Activated T-cell treated with anti-CD3 and anti-CD28 coated beads, Interleukin-2, amount 50 U/mL, for 72 hours (primary cell): ENCODE measurements around the gene AVP. TPM values are rescaled to one million over a fixed set of nuclear protein-coding genes. Genes with fewer than 3 reads are reported as not detected.
"Not testable (repeated sequence)": the region's sequence is repeated elsewhere in the genome, so short reads cannot be mapped to it uniquely, and the experiment has no call there.

Experiments used
- ATAC-seq, 2 donors: fragments of 150-1000 bp; cut with Tn5 transposase; replicated peaks in 1 of 2; 2 replicates each; pipeline ENCODE4 v1.10.0; 2021; ENCODE audit warnings: moderate library complexity in 2 of 2, mild to moderate bottlenecking in 1 of 2
- DNase-seq, 2 donors: peaks; one replicate each; pipeline ENCODE4 v3.0.0; 2021 to 2022; ENCODE audit warnings: mixed read lengths in 1 of 2
- H3K27ac Mint-ChIP-seq: one replicate; pipeline ENCODE4 v1.8.0; 2022; ENCODE audit warnings: mild to moderate bottlenecking, moderate library complexity, mixed read lengths
- H3K27me3 Mint-ChIP-seq: one replicate; pipeline ENCODE4 v1.8.0; 2022; ENCODE audit warnings: low read depth, mixed read lengths
- H3K36me3 Mint-ChIP-seq, 2 donors: one replicate each; pipeline ENCODE4 v1.8.0; 2022; ENCODE audit warnings: mixed read lengths in 2 of 2, mild to moderate bottlenecking in 1 of 2; ENCODE audit not compliant: insufficient read depth in 2 of 2
- H3K4me1 Mint-ChIP-seq: one replicate; pipeline ENCODE4 v1.8.0; 2022; ENCODE audit warnings: low read depth, mixed read lengths
- H3K4me3 Mint-ChIP-seq, 2 donors: one replicate each; pipeline ENCODE4 v1.8.0; 2022; ENCODE audit warnings: mild to moderate bottlenecking in 2 of 2, mixed read lengths in 2 of 2, moderate library complexity in 2 of 2
- H3K9me3 Mint-ChIP-seq, 2 donors: one replicate each; pipeline ENCODE4 v1.8.0; 2022; ENCODE audit warnings: mixed read lengths in 2 of 2
- total RNA-seq, 2 donors: library from RNA; stranded (reverse); gene quantifications; one replicate each; pipeline ENCODE4 v1.2.3, GENCODE V29; 2022

AVP gene
- total RNA-seq, 2 donors from 2014 or later: not detected

DNA sequence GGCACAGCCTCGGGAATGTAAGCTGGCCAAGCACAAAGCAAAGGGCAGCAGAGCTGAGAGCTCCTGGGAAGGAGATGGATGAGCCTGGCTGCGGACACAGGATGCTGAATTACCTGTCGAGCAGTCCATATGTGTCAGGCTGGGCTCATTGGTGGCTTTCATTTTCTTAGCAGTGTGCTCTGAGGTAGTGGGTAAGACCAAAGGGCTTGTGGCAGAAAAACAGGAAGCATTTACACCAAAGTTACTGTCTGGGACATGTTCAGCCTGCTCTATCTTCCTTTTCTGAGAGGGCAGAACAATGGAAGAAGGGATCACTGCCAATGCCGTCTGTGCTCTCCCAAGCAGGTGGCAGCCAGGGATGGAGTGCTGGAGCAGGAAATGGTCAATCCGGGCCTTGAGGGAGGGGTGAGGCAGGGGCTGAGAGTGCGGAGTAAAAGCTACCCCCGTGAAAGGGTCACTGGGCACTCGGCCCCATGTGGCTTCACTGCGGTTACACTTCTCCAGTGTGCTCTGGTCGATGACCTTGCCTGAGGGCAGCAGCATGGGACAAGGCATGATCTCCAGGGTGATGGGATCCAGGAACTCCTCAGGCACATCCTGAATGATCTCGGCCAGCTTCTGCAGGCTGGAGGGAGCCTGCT is 36.9 kb upstream of the AVP start:
- peak overlapping the region; percentile 85 for H3K27ac Mint-ChIP-seq
- peaks cover 41% of the 10 kb centered on the region for H3K4me1 Mint-ChIP-seq
- H3K27me3 Mint-ChIP-seq: no peaks in the 10 kb centered on the region
- ATAC-seq: no peak
- H3K9me3 Mint-ChIP-seq: peaks cover 1 to 2% of the 10 kb centered on the region in 2 donors
- H3K36me3 Mint-ChIP-seq: peaks cover 20 to 39% of the 10 kb centered on the region in 2 donors
- DNase-seq: no peak
- H3K4me3 Mint-ChIP-seq: peak overlapping the region; percentile 51 to 64

DNA sequence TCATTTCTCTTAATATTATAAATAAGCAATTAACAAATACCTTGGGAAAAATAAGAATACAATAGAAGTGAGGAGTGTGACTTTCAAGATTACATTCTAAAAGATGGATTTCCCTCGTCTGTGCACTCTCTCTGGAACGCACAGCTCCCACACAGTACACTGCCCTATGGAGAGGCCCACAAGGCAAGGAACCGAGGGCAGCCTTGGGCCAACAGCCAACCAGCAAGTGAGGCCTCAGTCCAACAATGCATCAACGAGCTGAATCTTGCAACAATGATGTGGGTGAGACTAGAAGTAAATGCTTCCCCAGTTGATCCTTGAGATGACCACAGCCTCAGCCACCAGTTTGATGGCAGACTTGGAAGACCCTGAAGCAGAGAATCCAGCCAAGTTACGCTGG is 34.5 kb upstream of the AVP start:
- DNase-seq (no peak), ATAC-seq (no peak)
- no peak overlapping the region for H3K27ac Mint-ChIP-seq
- peaks cover 18 to 30% of the 10 kb centered on the region in 2 donors for H3K36me3 Mint-ChIP-seq
- peaks cover 46% of the 10 kb centered on the region for H3K4me1 Mint-ChIP-seq
- H3K4me3 Mint-ChIP-seq: no peak overlapping the region
- peaks cover 0 to 1% of the 10 kb centered on the region in 2 donors for H3K9me3 Mint-ChIP-seq
- no peaks in the 10 kb centered on the region for H3K27me3 Mint-ChIP-seq

DNA sequence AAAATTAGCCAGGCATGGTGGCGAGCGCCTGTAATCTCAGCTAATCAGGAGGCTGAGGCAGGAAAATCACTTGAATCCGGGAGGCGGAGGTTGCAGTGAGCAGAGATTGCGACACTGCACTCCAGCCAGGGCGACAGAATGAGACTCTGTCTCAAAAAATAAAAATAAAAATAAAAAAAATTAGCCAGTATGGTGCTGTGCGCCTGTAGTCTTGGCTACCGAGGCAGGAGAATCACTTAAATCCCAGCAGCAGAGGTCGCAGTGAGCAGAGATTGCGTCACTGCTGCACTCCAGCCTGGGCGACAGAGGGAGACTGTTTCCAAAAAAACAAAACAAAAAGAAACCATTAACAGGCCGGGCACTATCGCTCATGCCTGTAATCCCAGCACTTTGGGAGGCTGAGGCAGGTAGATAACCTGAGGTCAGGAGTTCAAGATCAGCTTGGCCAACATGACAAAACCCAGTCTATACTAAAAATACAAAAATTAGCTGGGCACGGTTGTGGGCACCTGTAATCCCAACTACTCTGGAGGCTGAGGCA is 33.4 kb upstream of the AVP start:
- not testable (repeated sequence) for H3K9me3 Mint-ChIP-seq, H3K27me3 Mint-ChIP-seq, H3K27ac Mint-ChIP-seq
- DNase-seq (peak; percentile 41 to 54), ATAC-seq (peak; percentile 21 to 53)
- Mint-ChIP-seq H3K4me3 (peak overlapping the region in 1 of 2 donors; percentile 15), H3K36me3 (peaks cover 13 to 22% of the 10 kb centered on the region in 2 donors), H3K4me1 (peaks cover 37% of the 10 kb centered on the region)

DNA sequence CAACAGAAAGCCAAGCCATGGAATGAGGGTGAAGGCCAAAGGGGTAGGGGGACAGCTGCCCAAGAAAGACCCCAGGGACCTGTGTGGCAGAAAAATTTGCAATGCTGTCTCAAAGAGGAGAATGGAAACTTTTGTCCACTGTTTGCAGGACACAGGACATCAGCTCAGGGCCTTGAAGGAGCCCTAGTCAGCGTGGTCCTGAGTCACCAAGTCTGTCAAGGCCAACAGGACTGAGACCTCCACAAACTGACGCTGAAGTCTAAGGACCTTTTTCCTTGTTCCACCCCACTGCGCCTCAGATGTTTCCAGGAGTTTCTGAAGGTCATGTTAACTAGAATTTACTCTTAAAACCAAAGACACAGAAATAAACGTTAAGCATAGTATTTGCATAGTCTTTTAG is 31.8 kb upstream of the AVP start:
- ATAC-seq (no peak), DNase-seq (no peak)
- H3K4me1 Mint-ChIP-seq: peaks cover 21% of the 10 kb centered on the region
- H3K36me3 Mint-ChIP-seq: peaks cover 7 to 8% of the 10 kb centered on the region in 2 donors
- no peaks in the 10 kb centered on the region for H3K9me3 Mint-ChIP-seq
- H3K27ac Mint-ChIP-seq: no peak overlapping the region
- no peaks in the 10 kb centered on the region for H3K27me3 Mint-ChIP-seq
- H3K4me3 Mint-ChIP-seq: no peak overlapping the region

DNA sequence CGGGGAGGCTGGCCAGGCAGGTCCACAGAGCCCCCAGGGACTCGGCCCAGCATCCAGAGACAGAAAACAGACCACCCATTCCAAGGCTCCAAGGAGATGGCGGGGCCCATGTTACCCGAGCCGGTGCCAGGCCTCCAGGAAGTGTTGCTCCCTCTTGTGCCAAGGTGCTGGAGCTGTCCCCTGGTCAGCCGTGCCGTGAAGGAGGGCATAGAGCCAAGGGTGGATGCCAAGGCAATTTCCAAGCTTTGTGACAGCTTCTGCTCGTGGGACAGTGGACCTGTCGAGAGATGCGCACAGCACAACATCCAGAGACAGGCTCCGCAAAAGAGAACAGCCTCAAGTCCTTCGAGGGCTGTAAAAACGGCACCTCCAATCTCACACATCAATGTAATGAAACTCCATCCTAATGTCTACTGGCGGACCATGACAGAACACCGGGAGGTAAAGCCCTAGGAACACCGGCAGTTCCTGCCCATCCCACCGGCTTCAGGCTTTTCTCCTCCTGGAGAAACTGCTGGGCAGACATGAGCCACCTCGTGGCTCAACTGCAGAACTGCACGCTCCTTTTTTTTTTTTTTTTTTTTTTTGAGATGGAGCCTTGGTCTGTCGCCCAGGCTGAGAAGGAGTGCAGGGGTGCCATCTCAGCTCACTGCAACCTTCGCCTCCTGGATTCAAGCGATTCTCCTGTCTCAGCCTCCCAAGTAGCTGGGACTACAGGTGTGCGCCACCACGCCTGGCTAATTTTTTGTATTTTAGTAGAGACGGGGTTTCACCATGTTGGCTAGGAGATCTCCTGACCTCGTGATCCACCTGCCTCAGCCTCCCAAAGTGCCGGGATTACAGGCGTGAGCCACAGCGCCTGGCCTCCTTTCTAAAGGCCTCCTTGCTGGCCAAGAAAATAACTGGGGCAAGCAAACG is 30.9 kb upstream of the AVP start:
- H3K27me3 Mint-ChIP-seq: no peaks in the 10 kb centered on the region
- no peak overlapping the region for H3K4me3 Mint-ChIP-seq
- peaks cover under 1 to 2% of the 10 kb centered on the region in 2 donors for H3K36me3 Mint-ChIP-seq
- ATAC-seq: peak; percentile 54 to 55
- H3K4me1 Mint-ChIP-seq: peaks cover 13% of the 10 kb centered on the region
- H3K27ac Mint-ChIP-seq: no peak overlapping the region
- H3K9me3 Mint-ChIP-seq: no peaks in the 10 kb centered on the region
- peak in 1 of 2 donors; percentile 21 for DNase-seq

DNA sequence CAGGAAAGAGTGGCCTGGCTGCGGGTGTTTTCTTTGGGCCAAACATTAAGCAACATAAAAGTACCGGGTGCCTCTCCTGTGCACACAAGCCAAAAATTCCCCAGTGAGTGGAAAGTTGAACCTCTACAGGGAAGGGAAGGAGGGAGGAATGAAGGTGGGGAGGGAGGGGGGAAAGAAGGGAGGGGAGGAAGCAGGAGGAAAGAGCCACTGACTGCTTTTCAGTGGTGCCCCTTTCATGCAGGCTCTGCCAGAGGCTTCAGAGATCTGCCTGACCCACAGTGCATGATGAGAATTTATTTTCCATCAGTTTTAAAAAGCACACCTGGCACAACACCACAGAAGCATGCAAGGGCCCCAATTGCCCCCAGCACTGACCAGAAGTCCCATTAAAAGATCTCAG is 27.5 kb upstream of the AVP start:
- Mint-ChIP-seq H3K27me3 (no peaks in the 10 kb centered on the region), H3K4me3 (no peak overlapping the region), H3K36me3 (no peaks in the 10 kb centered on the region), H3K27ac (no peak overlapping the region), H3K9me3 (no peaks in the 10 kb centered on the region), H3K4me1 (peaks cover 5% of the 10 kb centered on the region)
- DNase-seq: no peak
- ATAC-seq: no peak

DNA sequence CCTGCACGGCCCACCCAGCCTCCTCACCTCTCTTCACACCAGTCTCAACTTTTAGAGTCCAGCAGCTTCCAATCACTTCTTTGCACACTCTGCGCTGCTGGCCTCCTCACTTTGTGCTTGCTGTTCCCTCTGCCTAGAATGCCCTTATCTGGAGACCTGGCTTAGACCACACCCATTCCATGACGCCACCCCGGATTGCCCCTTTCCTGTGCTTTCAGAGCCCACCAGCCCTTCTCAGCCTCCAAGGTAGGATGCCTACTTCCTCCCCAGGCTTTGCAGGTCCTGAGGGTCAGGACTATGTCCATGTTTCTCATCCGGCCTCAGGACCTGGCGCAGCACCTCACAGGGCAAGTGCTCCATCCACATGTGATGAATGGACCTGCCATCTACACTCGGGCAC is 27.0 kb upstream of the AVP start:
- Mint-ChIP-seq H3K27me3 (no peaks in the 10 kb centered on the region), H3K36me3 (no peaks in the 10 kb centered on the region), H3K4me1 (peaks cover 5% of the 10 kb centered on the region), H3K9me3 (no peaks in the 10 kb centered on the region), H3K4me3 (no peak overlapping the region), H3K27ac (no peak overlapping the region)
- DNase-seq: no peak
- no peak for ATAC-seq

DNA sequence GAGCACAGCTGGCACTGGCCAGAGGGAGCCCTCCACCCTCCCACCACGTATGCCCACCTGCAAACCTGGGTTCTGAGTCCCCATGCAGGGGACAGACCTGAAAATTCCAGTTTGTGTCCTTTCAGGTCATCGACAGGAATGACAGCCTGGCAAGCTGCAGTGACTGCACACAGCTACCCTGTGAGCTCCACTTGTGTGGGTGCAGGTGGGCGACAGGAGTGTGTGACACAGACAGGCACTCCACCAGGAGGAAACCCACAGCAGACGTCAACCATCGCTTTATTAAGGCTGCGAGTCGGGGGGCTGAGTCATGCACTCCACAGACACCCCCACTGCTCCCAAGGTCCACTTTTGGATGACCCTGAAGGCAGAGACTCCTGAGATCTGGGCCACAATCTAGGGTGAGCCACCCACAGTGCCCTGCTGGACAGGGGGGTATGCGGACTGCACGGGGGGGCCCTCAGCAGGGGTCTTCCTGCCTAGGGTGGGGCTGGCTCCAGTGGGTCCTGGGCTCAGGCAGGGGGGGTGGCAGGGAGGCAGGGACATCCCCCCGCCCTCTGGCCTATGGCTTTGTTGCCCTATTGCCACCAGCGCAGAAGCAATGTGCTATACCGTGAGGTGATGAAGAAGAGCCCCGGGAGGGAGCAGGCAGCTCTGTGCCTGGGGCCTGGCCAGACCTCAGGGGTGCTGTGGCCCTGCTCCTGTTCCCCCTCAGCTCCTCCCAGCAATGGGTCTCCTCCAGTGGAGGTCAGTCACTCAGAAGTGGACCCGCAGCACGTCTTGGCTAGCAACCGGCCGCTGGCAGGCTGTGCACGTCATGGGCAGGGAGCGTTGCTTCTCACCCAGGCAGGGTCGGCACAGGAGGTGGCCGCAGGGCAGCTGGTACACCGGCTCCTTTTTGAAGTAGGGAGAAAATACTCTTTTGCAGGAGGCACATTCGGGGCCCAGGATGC is 25.1 kb upstream of the AVP start:
- H3K27me3 Mint-ChIP-seq: no peaks in the 10 kb centered on the region
- DNase-seq (no peak), ATAC-seq (no peak)
- H3K36me3 Mint-ChIP-seq: no peaks in the 10 kb centered on the region
- no peaks in the 10 kb centered on the region for H3K4me1 Mint-ChIP-seq
- no peak overlapping the region for H3K4me3 Mint-ChIP-seq
- H3K27ac Mint-ChIP-seq: no peak overlapping the region
- no peaks in the 10 kb centered on the region for H3K9me3 Mint-ChIP-seq

DNA sequence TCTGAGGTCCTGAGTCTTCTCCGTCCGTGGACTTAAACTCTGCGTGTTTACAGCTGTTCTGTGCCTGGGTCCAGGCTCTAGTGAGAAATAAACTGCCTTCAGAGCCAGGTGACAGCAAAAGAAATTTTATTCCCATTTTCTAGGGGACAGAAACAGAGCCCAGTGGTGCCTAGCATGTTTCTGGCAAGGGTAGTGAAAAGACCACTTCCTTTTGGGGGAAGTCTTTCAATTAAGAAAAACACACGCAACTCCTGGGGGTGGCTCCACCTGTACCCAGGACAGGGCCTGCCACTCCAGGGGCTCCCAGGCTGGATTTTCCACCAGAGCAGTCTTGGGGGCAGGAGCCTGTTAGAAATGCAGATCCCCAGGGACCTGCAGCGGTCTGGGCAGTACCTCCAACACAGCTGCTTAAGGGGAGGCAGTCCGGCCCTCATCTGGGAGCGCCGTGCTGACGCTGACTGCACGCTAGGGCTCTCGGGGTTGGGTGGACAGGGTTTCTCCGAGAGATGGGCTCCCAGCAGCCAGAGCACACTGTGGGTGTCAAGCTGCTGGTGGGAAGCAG is 23.0 kb upstream of the AVP start:
- no peak for ATAC-seq
- DNase-seq: no peak
- H3K9me3 Mint-ChIP-seq: no peaks in the 10 kb centered on the region
- no peak overlapping the region for H3K4me3 Mint-ChIP-seq
- H3K36me3 Mint-ChIP-seq: no peaks in the 10 kb centered on the region
- H3K27ac Mint-ChIP-seq: no peak overlapping the region
- H3K27me3 Mint-ChIP-seq: peaks cover 7% of the 10 kb centered on the region
- H3K4me1 Mint-ChIP-seq: peaks cover 8% of the 10 kb centered on the region

DNA sequence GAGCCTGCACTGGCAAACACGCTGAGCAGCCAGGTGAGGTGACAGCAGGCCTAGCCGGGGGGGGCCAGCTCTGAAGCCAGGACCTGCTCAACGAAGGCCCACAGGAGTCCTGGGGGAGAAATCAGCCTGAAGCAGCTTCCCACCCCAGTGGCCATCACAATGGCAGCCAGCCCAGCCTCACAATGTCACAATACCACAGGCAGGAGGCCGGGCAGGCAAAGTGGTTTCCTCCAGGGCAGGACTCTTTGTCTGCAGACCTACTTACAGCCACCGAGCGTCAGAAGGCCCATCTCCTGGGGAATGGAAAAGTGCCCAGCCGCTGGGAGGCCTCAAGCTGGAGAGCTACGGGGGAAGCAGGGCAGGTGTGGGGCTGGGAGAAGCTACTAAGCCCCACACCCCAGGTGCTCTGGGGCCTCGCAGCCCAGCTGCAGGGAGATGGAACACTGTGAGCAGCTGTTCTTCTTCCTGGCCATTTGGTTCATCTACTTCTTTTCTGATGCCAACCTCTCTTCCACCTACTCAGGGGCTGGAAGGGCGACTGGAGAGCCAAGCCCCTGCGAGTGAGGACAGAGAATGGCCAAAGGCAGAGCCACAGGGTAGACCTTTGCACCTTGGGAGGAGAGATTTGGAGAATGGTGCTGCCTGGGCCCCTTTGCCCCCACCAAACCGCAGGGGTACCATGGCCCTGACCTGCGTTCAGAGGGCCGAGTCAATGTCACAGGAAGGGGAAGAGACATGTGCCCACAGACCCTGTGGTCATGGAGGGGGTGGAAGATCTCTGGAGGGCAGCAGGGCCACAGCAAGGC is 22.3 kb upstream of the AVP start:
- Mint-ChIP-seq H3K4me1 (peaks cover 15% of the 10 kb centered on the region), H3K9me3 (no peaks in the 10 kb centered on the region), H3K27ac (no peak overlapping the region), H3K4me3 (no peak overlapping the region), H3K27me3 (peaks cover 7% of the 10 kb centered on the region), H3K36me3 (no peaks in the 10 kb centered on the region)
- ATAC-seq: no peak
- no peak for DNase-seq

DNA sequence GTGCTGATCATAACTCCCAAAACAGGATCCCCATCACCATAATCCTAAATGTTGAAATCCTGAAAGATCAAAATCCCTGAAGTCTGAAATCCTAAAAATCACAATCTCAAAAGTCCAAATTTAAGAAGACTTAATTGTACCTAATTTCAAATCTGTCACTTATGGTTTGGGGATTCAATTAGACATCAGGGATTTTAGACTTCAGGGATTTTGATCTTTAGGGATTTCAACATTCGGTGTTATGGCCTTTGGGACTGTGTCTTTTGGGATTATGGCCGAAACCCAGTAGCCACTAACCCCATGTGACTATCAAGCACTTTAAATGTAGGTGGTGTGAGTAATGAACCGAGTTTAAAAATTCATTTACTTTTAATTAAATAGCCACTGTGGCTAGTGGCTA is 21.7 kb upstream of the AVP start:
- DNase-seq (no peak), ATAC-seq (no peak)
- H3K36me3 Mint-ChIP-seq: no peaks in the 10 kb centered on the region
- no peaks in the 10 kb centered on the region for H3K9me3 Mint-ChIP-seq
- H3K27ac Mint-ChIP-seq: no peak overlapping the region
- no peak overlapping the region for H3K4me3 Mint-ChIP-seq
- peaks cover 7% of the 10 kb centered on the region for H3K27me3 Mint-ChIP-seq
- peaks cover 21% of the 10 kb centered on the region for H3K4me1 Mint-ChIP-seq
